MM.1S (cell line): ENCODE measurements around the gene TNFAIP1.

Source experiments
- DNase-seq: peaks from one replicate; pipeline ENCODE4 v3.0.0-alpha.2; 2015
- H2AFZ ChIP-seq: fragments of 300-600 bp; sonication (generic); 2 replicates; pipeline ENCODE4 v1.6.0; 2016; ENCODE audit warnings: antibody characterized with exemption, low read length
- H3F3A ChIP-seq: fragments of 300-600 bp; sonication (generic); 2 replicates; pipeline ENCODE4 v1.6.1; 2016; ENCODE audit warnings: mild to moderate bottlenecking, antibody characterized with exemption, low read length, moderate library complexity, mixed read lengths; ENCODE audit not compliant: insufficient read depth
- H3K27ac ChIP-seq: fragments of 300-600 bp; sonication (generic); 2 replicates; pipeline ENCODE4 v1.5.1; 2016; ENCODE audit warnings: mild to moderate bottlenecking, low read length
- H3K27me3 ChIP-seq: fragments of 300-600 bp; sonication (generic); replicated peaks from 2 replicates; pipeline ENCODE4 v1.6.0; 2016; ENCODE audit warnings: low read length; ENCODE audit not compliant: insufficient read depth
- H3K36me3 ChIP-seq: fragments of 300-600 bp; sonication (generic); replicated peaks from 2 replicates; pipeline ENCODE4 v1.6.1; 2016; ENCODE audit warnings: mild to moderate bottlenecking, low read length, mixed read lengths; ENCODE audit not compliant: insufficient read depth
- H3K4me1 ChIP-seq: fragments of 300-600 bp; sonication (generic); 2 replicates; pipeline ENCODE4 v1.6.1; 2016; ENCODE audit warnings: low read length, mixed read lengths
- H3K4me2 ChIP-seq: fragments of 300-600 bp; sonication (generic); 2 replicates; pipeline ENCODE4 v1.6.0; 2016; ENCODE audit warnings: low read depth, low read length
- H3K4me3 ChIP-seq: fragments of 300-600 bp; sonication (generic); 2 replicates; pipeline ENCODE4 v1.5.1; 2016; ENCODE audit warnings: low read length, mixed read lengths
- H3K79me2 ChIP-seq: fragments of 300-600 bp; sonication (generic); 2 replicates; pipeline ENCODE4 v1.6.1; 2016; ENCODE audit warnings: mixed run types, low read length, mixed read lengths
- H3K9ac ChIP-seq: fragments of 300-600 bp; sonication (generic); 2 replicates; pipeline ENCODE4 v1.6.1; 2016; ENCODE audit warnings: low read length, mixed read lengths
- H3K9me2 ChIP-seq: fragments of 300-600 bp; sonication (generic); replicated peaks from 2 replicates; pipeline ENCODE4 v1.6.1; 2016; ENCODE audit warnings: mild to moderate bottlenecking, low read length, mixed read lengths; ENCODE audit not compliant: insufficient read depth
- H3K9me3 ChIP-seq: fragments of 300-600 bp; sonication (generic); replicated peaks from 2 replicates; pipeline ENCODE4 v1.6.1; 2016; ENCODE audit warnings: mild to moderate bottlenecking, low read length, mixed read lengths; ENCODE audit not compliant: insufficient read depth
- H4K20me1 ChIP-seq: fragments of 300-600 bp; sonication (generic); 2 replicates; pipeline ENCODE4 v1.6.1; 2016; ENCODE audit warnings: mild to moderate bottlenecking, low read length, moderate library complexity, mixed read lengths; ENCODE audit not compliant: insufficient read depth
- CTCF ChIP-seq: fragments of 300-600 bp; sonication (generic); IDR thresholded peaks from 2 replicates; pipeline ENCODE4 v1.5.1; 2016; ENCODE audit warnings: antibody characterized with exemption, low read length, mixed read lengths
- EZH2 ChIP-seq: fragments of 300-600 bp; sonication (generic); optimal IDR thresholded peaks from 2 replicates; pipeline ENCODE3; 2017; ENCODE audit warnings: low read depth, mild to moderate bottlenecking, antibody characterized with exemption, low read length, mixed read lengths
- EZH2phosphoT487 ChIP-seq: fragments of 300-600 bp; sonication (generic); IDR thresholded peaks from 2 replicates; pipeline ENCODE4 v1.6.1; 2018; ENCODE audit warnings: antibody characterized with exemption, low read length

Gene TNFAIP1

GRCh38 chr17:28335201-28335958 is at the start of gene TNFAIP1, which contains the start of gene IFT20:
TSS of gene TNFAIP1 (plus strand) at chr17:28335761. CDS start at chr17:28339522, 3,761 bp downstream.
TSS of gene IFT20 (minus strand) at chr17:28335472. CDS start at chr17:28331985, 3,487 bp downstream.
- peak within 1 kb of the TSS; percentile 80 for H3K9ac ChIP-seq
- peak within 1 kb of the TSS; percentile 84 for H2AFZ ChIP-seq
- DNase-seq = peak; percentile 99
- no peaks in the 10 kb centered on the region for H3F3A ChIP-seq
- H3K4me1 ChIP-seq = peaks cover 18% of the 10 kb centered on the region
- H3K4me2 ChIP-seq = peak within 1 kb of the TSS; percentile 97
- H3K79me2 ChIP-seq = peaks cover 57% of the 10 kb centered on the region
- no peaks in the 10 kb centered on the region for H3K36me3 ChIP-seq
- TF ChIP-seq EZH2phosphoT487 (no peak), EZH2 (no peak), CTCF (no peak)
- H4K20me1 ChIP-seq = no peaks in the 10 kb centered on the region
- no peaks in the 10 kb centered on the region for H3K9me3 ChIP-seq
- peak within 1 kb of the TSS; percentile 61; the same call in 1 of the 2 replicates for H3K27ac ChIP-seq
- peak within 1 kb of the TSS; percentile 91 for H3K4me3 ChIP-seq
- no peaks in the 10 kb centered on the region for H3K27me3 ChIP-seq
- no peaks in the 10 kb centered on the region for H3K9me2 ChIP-seq

GRCh38 chr17:28285965-28286364 is 49.6 kb upstream of the TNFAIP1 start:
- H3K9me3 ChIP-seq = no peaks in the 10 kb centered on the region
- H3K4me2 ChIP-seq = no peak overlapping the region
- no peak for TF ChIP-seq EZH2
- no peaks in the 10 kb centered on the region for H3K36me3 ChIP-seq
- DNase-seq = no peak
- H3K4me1 ChIP-seq = no peaks in the 10 kb centered on the region
- no peaks in the 10 kb centered on the region for H3K9me2 ChIP-seq
- H4K20me1 ChIP-seq = no peaks in the 10 kb centered on the region
- no peak overlapping the region for H3K27ac ChIP-seq
- no peaks in the 10 kb centered on the region for H3F3A ChIP-seq
- peaks cover 6% of the 10 kb centered on the region; the same call in 1 of the 2 replicates for H3K27me3 ChIP-seq
- H3K4me3 ChIP-seq = no peak overlapping the region
- H3K9ac ChIP-seq = no peak overlapping the region
- no peak overlapping the region for H2AFZ ChIP-seq
- no peaks in the 10 kb centered on the region for H3K79me2 ChIP-seq

GRCh38 chr17:28290703-28291102 is 44.9 kb upstream of the TNFAIP1 start:
- TF ChIP-seq CTCF (no peak), EZH2 (no peak), EZH2phosphoT487 (no peak)
- Histone ChIP-seq H3K27ac (no peak overlapping the region), H3F3A (peaks cover 1% of the 10 kb centered on the region; the same call in 1 of the 2 replicates), H3K27me3 (no peaks in the 10 kb centered on the region), H2AFZ (no peak overlapping the region), H4K20me1 (no peaks in the 10 kb centered on the region), H3K9me2 (no peaks in the 10 kb centered on the region), H3K9me3 (no peaks in the 10 kb centered on the region), H3K4me2 (no peak overlapping the region), H3K9ac (no peak overlapping the region), H3K4me3 (no peak overlapping the region), H3K4me1 (0 out of 2 replicates have a peak, but pooled peaks cover 2% of the 10 kb centered on the region), H3K36me3 (no peaks in the 10 kb centered on the region), H3K79me2 (no peaks in the 10 kb centered on the region)
- DNase-seq = no peak
